HuH-7 (cell line): ENCODE data around the gene SLC44A1.

Experiments
- DNase-seq: peaks from one replicate; pipeline ENCODE4 v3.0.0; 2011; ENCODE audit warnings: low spot score

SLC44A1 gene

GRCh38 chr9:105339849-105340248 lies 95.4 kb downstream of the SLC44A1 start:
- DNase-seq, result no peak

- DNase-seq, result no peak
Observed at GRCh38 chr9:105341434-105342146, 97.1 kb downstream of the SLC44A1 start.

- DNase-seq, result no peak
Observed at GRCh38 chr9:105342147-105342505, 97.7 kb downstream of the SLC44A1 start.

- DNase-seq, result no peak
Observed at GRCh38 chr9:105344283-105344682, 99.8 kb downstream of the SLC44A1 start.

GRCh38 chr9:105345626-105346025 lies 101.2 kb downstream of the SLC44A1 start:
- no peak for DNase-seq

GRCh38 chr9:105346273-105346672 lies 101.8 kb downstream of the SLC44A1 start:
- no peak for DNase-seq

- DNase-seq, result no peak
Observed at GRCh38 chr9:105354448-105354847, 110.0 kb downstream of the SLC44A1 start.

- no peak for DNase-seq
Observed at GRCh38 chr9:105355781-105356180, 111.3 kb downstream of the SLC44A1 start.

- DNase-seq, result no peak
Observed at GRCh38 chr9:105357937-105358336, 113.5 kb downstream of the SLC44A1 start.

GRCh38 chr9:105359892-105360291 lies 115.4 kb downstream of the SLC44A1 start:
- DNase-seq, result no peak

- no peak for DNase-seq
Observed at GRCh38 chr9:105360344-105360743, 115.9 kb downstream of the SLC44A1 start.

- DNase-seq, result no peak
Observed at GRCh38 chr9:105361873-105362272, 117.4 kb downstream of the SLC44A1 start.

- no peak for DNase-seq
Observed at GRCh38 chr9:105362470-105362869, 118.0 kb downstream of the SLC44A1 start.

- no peak for DNase-seq
Observed at GRCh38 chr9:105363837-105364236, 119.4 kb downstream of the SLC44A1 start.

- no peak for DNase-seq
Observed at GRCh38 chr9:105369911-105370310, 125.5 kb downstream of the SLC44A1 start.

GRCh38 chr9:105373723-105374122 lies 129.3 kb downstream of the SLC44A1 start:
- no peak for DNase-seq

GRCh38 chr9:105375323-105375722 lies 130.9 kb downstream of the SLC44A1 start:
- DNase-seq, result no peak

- DNase-seq, result no peak
Observed at GRCh38 chr9:105376893-105377292, 132.4 kb downstream of the SLC44A1 start.

GRCh38 chr9:105385381-105385985 lies 141.0 kb downstream of the SLC44A1 start:
- DNase-seq, result no peak

- DNase-seq, result no peak
Observed at GRCh38 chr9:105389796-105390195, 145.3 kb downstream of the SLC44A1 start.

- no peak for DNase-seq
Observed at GRCh38 chr9:105390871-105391270, 146.4 kb downstream of the SLC44A1 start.

GRCh38 chr9:105391288-105391687 lies 146.8 kb downstream of the SLC44A1 start:
- DNase-seq, result no peak

GRCh38 chr9:105392531-105392930 lies 148.1 kb downstream of the SLC44A1 start:
- no peak for DNase-seq
